Activated naive CD4-positive, alpha-beta T cell treated with anti-CD3 and anti-CD28 coated beads, Interleukin-2, amount 10 ng/mL, durations not matched to agents 7 days and 5 days (primary cell): Measurements from ENCODE around the gene L3MBTL3.

Experiments used
- CTCF ChIA-PET: fragments of 350-600 bp; sonication (Branson Sonifier 250); formaldehyde crosslinking; loops from one replicate; lab custom pipeline; 2021; ENCODE audit warnings: antibody characterized with exemption; lab: Charles Lee
- DNase-seq: peaks from one replicate; pipeline ENCODE4 v3.0.0-alpha.2; 2020
- H3K27ac Mint-ChIP-seq: one replicate; pipeline ENCODE4 v1.8.0; 2021; ENCODE audit warnings: mild to moderate bottlenecking, moderate library complexity, mixed read lengths
- H3K27me3 Mint-ChIP-seq: one replicate; pipeline ENCODE4 v1.8.0; 2021; ENCODE audit warnings: mild to moderate bottlenecking, mixed read lengths
- H3K36me3 Mint-ChIP-seq: one replicate; pipeline ENCODE4 v1.8.0; 2021; ENCODE audit warnings: mixed read lengths
- H3K4me1 Mint-ChIP-seq: one replicate; pipeline ENCODE4 v1.8.0; 2021; ENCODE audit warnings: mixed read lengths
- H3K4me3 Mint-ChIP-seq: one replicate; pipeline ENCODE4 v1.8.0; 2021; ENCODE audit warnings: mild to moderate bottlenecking, moderate library complexity, mixed read lengths
- H3K9me3 Mint-ChIP-seq: one replicate; pipeline ENCODE4 v1.8.0; 2021; ENCODE audit warnings: mixed read lengths

L3MBTL3 gene

GRCh38 chr6:130176378-130176777 is 158.0 kb downstream of the L3MBTL3 start:
- no peak overlapping the region for H3K4me3 Mint-ChIP-seq
- no peak for DNase-seq
- peaks cover 79% of the 10 kb centered on the region for H3K36me3 Mint-ChIP-seq
- H3K4me1 Mint-ChIP-seq: peaks cover 25% of the 10 kb centered on the region
- CTCF ChIA-PET: interaction anchor here (1.1 kb wide), 1 partner anchor 105 kb away, joined by 4 read pairs; no protein-coding TSS in a partner anchor
- H3K27ac Mint-ChIP-seq: no peak overlapping the region
- peaks cover 20% of the 10 kb centered on the region for H3K9me3 Mint-ChIP-seq
- no peaks in the 10 kb centered on the region for H3K27me3 Mint-ChIP-seq

DNA sequence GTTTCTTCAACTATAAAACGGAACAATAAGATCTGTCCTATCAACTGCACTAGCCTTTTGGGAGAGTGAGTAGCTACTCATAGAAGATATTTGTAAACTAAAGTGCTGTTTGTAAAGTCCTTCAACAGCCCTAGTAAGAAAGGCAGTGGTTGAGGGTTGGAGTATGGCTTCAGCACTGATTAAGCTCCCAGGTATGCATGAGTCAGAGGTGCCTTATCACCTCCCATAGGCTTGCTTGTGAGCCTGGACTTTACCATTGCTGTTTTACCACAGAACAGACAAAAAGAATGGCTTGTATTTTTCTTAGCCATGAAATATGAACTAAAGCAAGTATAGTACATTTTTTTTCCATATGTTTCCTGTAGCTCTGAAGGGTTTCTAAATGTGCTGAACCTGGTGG is 160.3 kb downstream of the L3MBTL3 start:
- no peak overlapping the region for H3K27ac Mint-ChIP-seq
- CTCF ChIA-PET: interaction anchor here (1.3 kb wide), 1 partner anchor 9 kb away, joined by 3 read pairs; no protein-coding TSS in a partner anchor

DNA sequence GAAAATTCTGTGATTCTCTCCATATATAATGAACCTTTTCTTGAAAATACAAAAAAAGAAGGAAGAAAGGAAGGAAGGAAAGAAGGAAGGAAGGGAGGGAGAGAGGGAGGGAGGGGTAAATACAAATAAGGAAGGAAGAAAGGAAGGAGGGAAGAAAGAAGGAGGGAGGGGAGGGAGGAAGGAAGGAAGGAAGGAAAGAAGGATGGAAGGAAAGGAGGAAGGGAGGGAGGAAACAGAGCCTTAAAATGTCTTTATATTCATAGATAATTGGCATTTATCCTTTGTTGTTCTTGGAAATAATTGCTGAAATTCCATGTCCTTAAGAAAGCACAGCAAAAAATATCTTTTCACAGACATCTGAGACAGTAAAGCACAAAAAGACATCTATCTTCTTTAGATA is 164.1 kb downstream of the L3MBTL3 start:
- CTCF ChIA-PET: no interaction called here
- H3K27ac Mint-ChIP-seq: no peak overlapping the region
- peaks cover 1% of the 10 kb centered on the region for H3K9me3 Mint-ChIP-seq
- DNase-seq: no peak
- H3K36me3 Mint-ChIP-seq: peaks cover 68% of the 10 kb centered on the region
- H3K4me3 Mint-ChIP-seq: no peak overlapping the region
- peaks cover 65% of the 10 kb centered on the region for H3K4me1 Mint-ChIP-seq
- no peaks in the 10 kb centered on the region for H3K27me3 Mint-ChIP-seq

More for the DNA sequence above, 160.3 kb downstream of the L3MBTL3 start:
- Mint-ChIP-seq H3K4me1 (peaks cover 44% of the 10 kb centered on the region), H3K9me3 (peaks cover 3% of the 10 kb centered on the region), H3K4me3 (no peak overlapping the region), H3K36me3 (peaks cover 74% of the 10 kb centered on the region), H3K27me3 (no peaks in the 10 kb centered on the region)
- no peak for DNase-seq

GRCh38 chr6:130183271-130184222 is 165.2 kb downstream of the L3MBTL3 start:
- peaks cover 1% of the 10 kb centered on the region for H3K9me3 Mint-ChIP-seq
- no peaks in the 10 kb centered on the region for H3K27me3 Mint-ChIP-seq
- H3K27ac Mint-ChIP-seq: peak overlapping the region; percentile 92
- peak overlapping the region; percentile 45 for H3K4me3 Mint-ChIP-seq
- CTCF ChIA-PET: interaction anchor here (0.6 kb wide), 1 partner anchor 347 kb away, joined by 3 read pairs; no protein-coding TSS in a partner anchor
- peaks cover 63% of the 10 kb centered on the region for H3K4me1 Mint-ChIP-seq
- H3K36me3 Mint-ChIP-seq: peaks cover 66% of the 10 kb centered on the region
- peak; percentile 61 for DNase-seq

- Mint-ChIP-seq H3K4me1 (peaks cover 73% of the 10 kb centered on the region), H3K36me3 (peaks cover 70% of the 10 kb centered on the region), H3K4me3 (no peak overlapping the region), H3K27me3 (no peaks in the 10 kb centered on the region), H3K27ac (no peak overlapping the region), H3K9me3 (peaks cover 1% of the 10 kb centered on the region)
- no peak for DNase-seq
- CTCF ChIA-PET: interaction anchor here (0.6 to 1.0 kb wide), 2 partner anchors 9 to 604 kb away, joined by 3 read pairs; no protein-coding TSS in a partner anchor
Observed at GRCh38 chr6:130185658-130186057, 167.3 kb downstream of the L3MBTL3 start.

DNA sequence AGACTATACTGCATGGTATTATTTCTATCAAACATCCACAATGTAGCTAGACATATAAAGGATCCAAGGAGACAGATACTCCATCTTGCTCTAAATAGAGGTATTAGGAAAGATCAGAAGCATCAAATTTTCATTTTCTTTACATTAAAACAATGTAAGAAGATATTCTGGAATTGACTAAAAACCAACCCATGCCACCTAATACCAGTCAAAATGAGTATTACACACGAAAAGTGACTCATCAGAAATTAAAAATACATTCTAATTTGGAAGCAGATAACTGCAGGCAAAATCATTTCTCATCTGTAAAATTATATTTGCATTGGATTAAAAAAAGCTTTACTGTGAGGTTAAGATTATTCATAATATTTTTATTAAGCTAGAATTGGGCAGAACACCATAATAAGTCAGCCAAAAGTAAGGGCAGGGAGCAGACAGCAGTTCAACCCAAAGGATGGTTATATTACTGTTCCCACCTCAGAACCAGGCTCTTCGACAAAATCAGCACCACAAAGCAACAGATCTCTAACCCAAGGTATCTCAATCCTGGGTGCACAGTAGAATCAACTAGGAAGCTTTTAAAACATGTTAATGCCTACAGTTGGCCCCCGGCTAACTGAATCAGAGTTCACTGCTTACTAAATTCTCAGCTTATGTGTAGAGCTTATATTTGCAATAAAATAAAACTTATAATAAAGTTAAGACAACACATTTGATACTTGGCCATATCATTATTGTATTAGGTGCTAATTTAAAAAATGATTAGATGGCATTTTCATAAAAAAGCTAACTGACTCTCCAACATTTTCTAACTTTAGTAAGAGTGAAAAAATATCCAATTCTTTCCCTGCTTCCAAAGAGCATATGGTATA is 169.2 kb downstream of the L3MBTL3 start:
- no peak for DNase-seq
- Mint-ChIP-seq H3K36me3 (peaks cover 68% of the 10 kb centered on the region), H3K4me1 (peaks cover 80% of the 10 kb centered on the region), H3K27me3 (no peaks in the 10 kb centered on the region), H3K27ac (no peak overlapping the region), H3K4me3 (no peak overlapping the region), H3K9me3 (peaks cover 2% of the 10 kb centered on the region)
- CTCF ChIA-PET: interaction anchor here (0.5 to 1.5 kb wide), 5 partner anchors 9 to 139 kb away, joined by 3 read pairs; no protein-coding TSS in a partner anchor

GRCh38 chr6:130188207-130188899 is 170.0 kb downstream of the L3MBTL3 start:
- CTCF ChIA-PET: interaction anchor here (0.5 to 1.5 kb wide), 3 partner anchors 10 to 140 kb away, joined by 3 read pairs; no protein-coding TSS in a partner anchor
- DNase-seq: no peak
- Mint-ChIP-seq H3K36me3 (peaks cover 73% of the 10 kb centered on the region), H3K27ac (no peak overlapping the region), H3K4me1 (peaks cover 80% of the 10 kb centered on the region), H3K27me3 (no peaks in the 10 kb centered on the region), H3K9me3 (peaks cover 8% of the 10 kb centered on the region), H3K4me3 (no peak overlapping the region)

DNA sequence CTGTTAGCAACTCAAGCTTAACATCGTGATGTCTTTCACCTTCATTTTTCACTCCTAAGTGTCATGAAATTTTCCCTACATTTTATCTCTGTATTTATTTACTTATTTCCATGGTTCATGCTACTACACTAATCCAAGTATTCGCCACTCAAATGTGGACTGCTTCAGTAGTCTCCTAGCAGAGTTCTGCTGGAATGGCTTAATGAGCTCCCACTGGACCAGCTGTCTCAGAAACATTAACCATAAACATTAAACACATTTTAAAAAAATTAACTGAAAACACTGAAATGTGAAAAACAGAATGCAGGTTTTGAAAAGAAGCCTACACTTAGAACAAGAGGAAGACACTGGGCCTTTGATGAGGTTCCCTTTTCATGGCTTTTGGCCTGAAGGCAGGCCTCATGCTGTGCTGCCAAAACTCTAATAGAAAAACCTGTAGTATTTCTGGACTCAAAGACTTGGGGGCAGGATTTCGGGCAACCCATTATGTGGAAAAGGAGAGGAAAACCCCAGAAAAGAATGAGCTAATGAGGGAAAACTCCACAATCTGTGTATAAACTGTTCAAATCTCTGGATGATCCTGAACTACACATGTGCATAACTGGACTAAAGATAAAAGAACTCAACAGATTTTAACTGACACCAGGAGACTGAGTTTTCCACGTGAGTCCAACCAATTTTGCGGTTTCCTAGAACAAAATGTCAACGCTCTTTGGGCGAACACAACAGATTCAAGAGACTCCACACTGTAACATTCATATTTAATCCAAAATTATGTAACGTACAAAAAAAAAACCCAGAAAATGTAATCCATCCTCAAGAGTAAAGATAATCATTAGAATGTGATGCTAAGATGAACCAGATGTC is 171.4 kb downstream of the L3MBTL3 start:
- Mint-ChIP-seq H3K36me3 (peaks cover 79% of the 10 kb centered on the region), H3K27me3 (no peaks in the 10 kb centered on the region), H3K4me3 (no peak overlapping the region), H3K27ac (peak overlapping the region; percentile 34), H3K9me3 (peaks cover 10% of the 10 kb centered on the region), H3K4me1 (peaks cover 77% of the 10 kb centered on the region)
- CTCF ChIA-PET: no interaction called here
- no peak for DNase-seq
